Keratinocyte (primary cell): ENCODE results near the gene ZEB2. TPM values are rescaled to one million over a fixed set of nuclear protein-coding genes. Genes with fewer than 3 reads are reported as not detected.

Source experiments
- DNase-seq: peaks from one replicate; pipeline ENCODE4 v3.0.0-alpha.2; 2011; ENCODE audit warnings: low read depth, missing footprints, low spot score
- FAIRE-seq: peaks from 2 replicates; lab custom pipeline; 2011; peaks lifted over from hg19 to GRCh38; lab: Jason Lieb, UNC
- H2AFZ ChIP-seq: 2 replicates; pipeline ENCODE4 v1.6.0; 2012; ENCODE audit warnings: low read length, control low read depth, inconsistent platforms; ENCODE audit not compliant: control insufficient read depth
- H3K27ac ChIP-seq: 2 replicates; pipeline ENCODE4 v1.5.1; 2011; ENCODE audit warnings: low read length; ENCODE audit not compliant: control insufficient read depth, insufficient read depth
- H3K27me3 ChIP-seq: 3 replicates; pipeline ENCODE4 v1.6.0; 2011; ENCODE audit warnings: low read length; ENCODE audit not compliant: control insufficient read depth, insufficient read depth; ENCODE audit errors: extremely low read depth
- H3K36me3 ChIP-seq, 2 experiments: 2 replicates in 1 of 2; 3 replicates in 1 of 2; pipeline ENCODE4 v1.5.1; 2011; ENCODE audit warnings: low read length in 2 of 2, mild to moderate bottlenecking in 1 of 2; ENCODE audit not compliant: control insufficient read depth in 2 of 2, insufficient read depth in 2 of 2; ENCODE audit errors: extremely low read depth in 1 of 2
- H3K4me1 ChIP-seq: 3 replicates; pipeline ENCODE4 v1.5.1; 2011; ENCODE audit warnings: low read length; ENCODE audit not compliant: control insufficient read depth, insufficient read depth; ENCODE audit errors: extremely low read depth
- H3K4me2 ChIP-seq: 3 replicates; pipeline ENCODE4 v1.6.0; 2011; ENCODE audit warnings: low read depth, low read length; ENCODE audit not compliant: control insufficient read depth, insufficient read depth; ENCODE audit errors: extremely low read depth
- H3K4me3 ChIP-seq, 3 experiments: fragments of 200-600 bp in 1 of 3; sonication (generic) in 1 of 3; 2 replicates in 2 of 3; 3 replicates in 1 of 3; pipeline ENCODE4 v1.5.1; 2011 to 2016; ENCODE audit warnings: low read length in 3 of 3, mild to moderate bottlenecking in 3 of 3, control low read depth in 2 of 3, inconsistent platforms in 1 of 3, low read depth in 1 of 3, mixed read lengths in 1 of 3, mixed run types in 1 of 3, moderate library complexity in 1 of 3; ENCODE audit not compliant: control insufficient read depth in 2 of 3, insufficient read depth in 2 of 3; ENCODE audit errors: extremely low read depth in 1 of 3
- H3K79me2 ChIP-seq: 2 replicates; pipeline ENCODE4 v1.6.0; 2012; ENCODE audit warnings: low read length; ENCODE audit not compliant: control insufficient read depth, insufficient read depth
- H3K9ac ChIP-seq: 3 replicates; pipeline ENCODE4 v1.6.0; 2011; ENCODE audit warnings: low read length; ENCODE audit not compliant: control insufficient read depth, insufficient read depth; ENCODE audit errors: extremely low read depth
- H3K9me1 ChIP-seq: 3 replicates; pipeline ENCODE4 v1.6.0; 2011; ENCODE audit warnings: low read length; ENCODE audit not compliant: control insufficient read depth, insufficient read depth; ENCODE audit errors: extremely low read depth
- H3K9me3 ChIP-seq: 2 replicates; pipeline ENCODE4 v1.5.1; 2012; ENCODE audit warnings: low read depth, low read length; ENCODE audit not compliant: control insufficient read depth
- H4K20me1 ChIP-seq: 3 replicates; pipeline ENCODE4 v1.6.0; 2011; ENCODE audit warnings: low read length; ENCODE audit not compliant: control insufficient read depth, insufficient read depth; ENCODE audit errors: extremely low read depth
- CTCF ChIP-seq, 3 experiments: IDR thresholded peaks in 1 of 3; conservative IDR thresholded peaks in 1 of 3; optimal IDR thresholded peaks in 1 of 3; 2 replicates in 2 of 3; 3 replicates in 1 of 3; pipeline versions ENCODE3 to v1.5.1; 2011; ENCODE audit warnings: low read length in 3 of 3, mild to moderate bottlenecking in 3 of 3, moderate library complexity in 2 of 3, control low read depth in 1 of 3, inconsistent platforms in 1 of 3; ENCODE audit not compliant: insufficient read depth in 2 of 3; ENCODE audit errors: extremely low read depth in 1 of 3
- EZH2 ChIP-seq: IDR thresholded peaks from one replicate; pipeline ENCODE4 v1.6.1; 2012; ENCODE audit warnings: inconsistent platforms, mild to moderate bottlenecking, low read length, moderate library complexity
- dilution Hi-C: fragments of 300-500 bp; cut with MboI; formaldehyde crosslinking; loops from one replicate; pipeline ENCODE4 v1.7.0; 2020; ENCODE audit warnings: low sequenced_read_pairs; ENCODE audit not compliant: extremely low pct_ligation_motif_present
- polyA plus RNA-seq, 5 experiments: library from polyadenylated mRNA; depleted of rRNA in 3 of 5; stranded (reverse) in 3 of 5; stranded (forward) in 1 of 5; unstranded in 1 of 5; fragments of >200 nt; gene quantifications; 1 replicate in 1 of 5; 2 replicates in 3 of 5; 3 replicates in 1 of 5; pipeline versions ENCODE4 v1.2.1 to v1.2.3, GENCODE V29; 2011 to 2012; ENCODE audit warnings: missing spikeins in 2 of 5, low read depth in 1 of 5, low replicate concordance in 1 of 5

The ZEB2 gene
- polyA plus RNA-seq, 1 donor (not counting 4 experiments of a cell fraction or from before 2014, with no cell fraction given), result 0.12 TPM

DNA sequence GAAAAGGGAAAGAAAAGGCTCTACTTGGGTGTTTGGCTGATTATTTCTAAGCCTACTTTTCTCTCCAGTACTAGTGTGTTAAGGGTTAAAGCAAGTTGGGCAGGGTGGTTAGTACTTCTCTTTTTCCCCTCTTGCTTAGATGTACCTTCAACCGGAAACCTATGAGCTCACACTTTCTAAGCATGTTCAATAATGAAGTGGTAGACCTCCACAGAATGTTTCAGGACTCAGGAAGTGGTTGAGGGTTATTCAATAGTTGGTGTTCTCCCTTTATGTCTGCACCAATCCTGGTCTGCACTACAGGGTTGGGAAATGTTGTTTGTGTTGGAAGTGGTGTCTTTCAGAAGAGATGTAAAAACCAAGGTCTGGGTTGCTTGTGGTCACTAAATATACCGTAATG, 137.1 kb downstream of the ZEB2 start:
- H3K9me1 ChIP-seq, result no peaks in the 10 kb centered on the region
- no peak overlapping the region for H3K4me2 ChIP-seq
- H3K27ac ChIP-seq, result no peak overlapping the region
- H3K9ac ChIP-seq, result no peak overlapping the region
- H3K36me3 ChIP-seq, result no peaks in the 10 kb centered on the region
- H3K4me3 ChIP-seq, result no peak overlapping the region
- no peak for TF ChIP-seq CTCF (optimal IDR thresholded peaks at IDR 0.05 in 1 of 3, IDR thresholded peaks at IDR 0.05 in 1 of 3, conservative IDR thresholded peaks at IDR 0.05 in 1 of 3; ENCODE audit: extremely low read depth in 1 of 3, insufficient read depth in 2 of 3, low read length in 3 of 3)
- TF ChIP-seq EZH2, result no peak
- no peaks in the 10 kb centered on the region for H3K9me3 ChIP-seq
- no peaks in the 10 kb centered on the region for H4K20me1 ChIP-seq
- dilution Hi-C loops, result no loop called here
- no peak overlapping the region for H2AFZ ChIP-seq
- DNase-seq (no peak), FAIRE-seq (no peak)
- H3K27me3 ChIP-seq, result no peaks in the 10 kb centered on the region
- no peaks in the 10 kb centered on the region for H3K79me2 ChIP-seq
- no peaks in the 10 kb centered on the region for H3K4me1 ChIP-seq

DNA sequence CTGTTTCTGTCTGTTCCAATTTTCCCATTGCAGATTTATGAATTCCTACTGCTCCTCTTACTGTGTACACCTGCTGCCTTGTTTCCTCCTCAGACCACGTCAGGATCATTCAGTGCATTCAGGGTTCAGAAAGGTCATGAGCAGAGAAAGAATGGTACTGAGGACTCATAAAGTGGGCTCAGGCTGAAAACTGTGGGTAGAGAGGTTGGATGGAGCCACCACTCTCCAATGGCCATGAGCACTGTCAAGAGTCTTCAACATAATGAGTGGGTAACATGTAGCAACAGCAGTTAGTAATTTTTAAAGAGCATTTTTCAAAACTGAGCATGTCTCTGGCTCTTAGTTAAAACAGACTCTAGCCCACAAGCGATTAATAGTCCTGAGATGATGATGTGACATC, 138.2 kb downstream of the ZEB2 start:
- dilution Hi-C loops, result no loop called here
- no peak overlapping the region for H2AFZ ChIP-seq
- no peaks in the 10 kb centered on the region for H3K9me1 ChIP-seq
- H3K27me3 ChIP-seq, result no peaks in the 10 kb centered on the region
- no peak overlapping the region for H3K9ac ChIP-seq
- H3K4me2 ChIP-seq, result no peak overlapping the region
- H3K27ac ChIP-seq, result no peak overlapping the region
- no peaks in the 10 kb centered on the region for H3K36me3 ChIP-seq
- no peak for TF ChIP-seq CTCF (optimal IDR thresholded peaks at IDR 0.05 in 1 of 3, IDR thresholded peaks at IDR 0.05 in 1 of 3, conservative IDR thresholded peaks at IDR 0.05 in 1 of 3; ENCODE audit: extremely low read depth in 1 of 3, insufficient read depth in 2 of 3, low read length in 3 of 3)
- H3K9me3 ChIP-seq, result no peaks in the 10 kb centered on the region
- no peaks in the 10 kb centered on the region for H3K79me2 ChIP-seq
- no peaks in the 10 kb centered on the region for H4K20me1 ChIP-seq
- H3K4me1 ChIP-seq, result no peaks in the 10 kb centered on the region
- H3K4me3 ChIP-seq, result no peak overlapping the region
- DNase-seq (no peak), FAIRE-seq (no peak)
